ENCODE measurements around the gene BTNL3.

BTNL3 gene

DNA sequence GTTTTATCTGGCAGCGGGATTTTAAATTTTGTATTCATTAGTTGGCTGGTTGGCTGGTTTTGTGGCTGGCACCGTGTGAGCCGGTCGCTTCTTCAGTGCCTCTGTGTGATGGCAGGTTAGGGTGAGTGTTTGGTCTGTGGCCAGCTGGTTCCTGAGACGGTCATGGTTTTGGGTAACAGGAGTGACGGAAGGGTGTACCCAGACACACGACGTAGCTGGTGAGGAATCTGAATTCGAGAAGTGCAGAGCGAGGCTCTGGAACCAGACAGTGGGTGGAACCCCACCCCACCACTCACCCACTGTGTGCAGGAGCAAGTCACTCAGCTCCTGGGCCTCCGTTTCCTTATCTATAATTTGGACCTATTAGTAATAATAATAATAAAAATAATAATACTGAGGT is 54.1 kb downstream of the BTNL3 start:
- TF ChIP-seq, protein P1, sequence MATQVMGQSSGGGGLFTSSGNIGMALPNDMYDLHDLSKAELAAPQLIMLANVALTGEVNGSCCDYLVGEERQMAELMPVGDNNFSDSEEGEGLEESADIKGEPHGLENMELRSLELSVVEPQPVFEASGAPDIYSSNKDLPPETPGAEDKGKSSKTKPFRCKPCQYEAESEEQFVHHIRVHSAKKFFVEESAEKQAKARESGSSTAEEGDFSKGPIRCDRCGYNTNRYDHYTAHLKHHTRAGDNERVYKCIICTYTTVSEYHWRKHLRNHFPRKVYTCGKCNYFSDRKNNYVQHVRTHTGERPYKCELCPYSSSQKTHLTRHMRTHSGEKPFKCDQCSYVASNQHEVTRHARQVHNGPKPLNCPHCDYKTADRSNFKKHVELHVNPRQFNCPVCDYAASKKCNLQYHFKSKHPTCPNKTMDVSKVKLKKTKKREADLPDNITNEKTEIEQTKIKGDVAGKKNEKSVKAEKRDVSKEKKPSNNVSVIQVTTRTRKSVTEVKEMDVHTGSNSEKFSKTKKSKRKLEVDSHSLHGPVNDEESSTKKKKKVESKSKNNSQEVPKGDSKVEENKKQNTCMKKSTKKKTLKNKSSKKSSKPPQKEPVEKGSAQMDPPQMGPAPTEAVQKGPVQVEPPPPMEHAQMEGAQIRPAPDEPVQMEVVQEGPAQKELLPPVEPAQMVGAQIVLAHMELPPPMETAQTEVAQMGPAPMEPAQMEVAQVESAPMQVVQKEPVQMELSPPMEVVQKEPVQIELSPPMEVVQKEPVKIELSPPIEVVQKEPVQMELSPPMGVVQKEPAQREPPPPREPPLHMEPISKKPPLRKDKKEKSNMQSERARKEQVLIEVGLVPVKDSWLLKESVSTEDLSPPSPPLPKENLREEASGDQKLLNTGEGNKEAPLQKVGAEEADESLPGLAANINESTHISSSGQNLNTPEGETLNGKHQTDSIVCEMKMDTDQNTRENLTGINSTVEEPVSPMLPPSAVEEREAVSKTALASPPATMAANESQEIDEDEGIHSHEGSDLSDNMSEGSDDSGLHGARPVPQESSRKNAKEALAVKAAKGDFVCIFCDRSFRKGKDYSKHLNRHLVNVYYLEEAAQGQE (IDR thresholded peaks at IDR 0.05; ENCODE audit: insufficient read depth in 1 of 2, low read depth in 2 of 2, low read length in 2 of 2), result no peak

GRCh38 chr5:181043285-181044092 is 54.8 kb downstream of the BTNL3 start:
- TF ChIP-seq SIN3A (IDR thresholded peaks at IDR 0.05; ENCODE audit: borderline replicate concordance, insufficient read depth, low read length), result no peak
- TF ChIP-seq TAF1 (IDR thresholded peaks at IDR 0.05; ENCODE audit: borderline replicate concordance, insufficient read depth, low read length), result no peak
- no peak for TF ChIP-seq FOXP2 (optimal IDR thresholded peaks at IDR 0.05; ENCODE audit: borderline replicate concordance, extremely low read depth, extremely low read length, insufficient read depth)
- no peak for TF ChIP-seq POLR2AphosphoS5 (IDR thresholded peaks at IDR 0.05; ENCODE audit: low read depth, low read length)
- TF ChIP-seq, protein P1 (IDR thresholded peaks at IDR 0.05; ENCODE audit: insufficient read depth in 1 of 2, low read depth in 2 of 2, low read length in 2 of 2), result no peak

GRCh38 chr5:181044093-181044599 is 55.5 kb downstream of the BTNL3 start:
- TF ChIP-seq POLR2AphosphoS5 (IDR thresholded peaks at IDR 0.05; ENCODE audit: low read depth, low read length) (no peak), TAF1 (IDR thresholded peaks at IDR 0.05; ENCODE audit: borderline replicate concordance, insufficient read depth, low read length) (no peak), SIN3A (IDR thresholded peaks at IDR 0.05; ENCODE audit: borderline replicate concordance, insufficient read depth, low read length) (no peak), FOXP2 (optimal IDR thresholded peaks at IDR 0.05; ENCODE audit: borderline replicate concordance, extremely low read depth, extremely low read length, insufficient read depth) (no peak)
- TF ChIP-seq, protein P1 (IDR thresholded peaks at IDR 0.05; ENCODE audit: insufficient read depth in 1 of 2, low read depth in 2 of 2, low read length in 2 of 2), result no peak

- TF ChIP-seq TAF1 (IDR thresholded peaks at IDR 0.05; ENCODE audit: borderline replicate concordance, insufficient read depth, low read length) (no peak), POLR2AphosphoS5 (IDR thresholded peaks at IDR 0.05; ENCODE audit: low read depth, low read length) (no peak), SIN3A (IDR thresholded peaks at IDR 0.05; ENCODE audit: borderline replicate concordance, insufficient read depth, low read length) (no peak), FOXP2 (optimal IDR thresholded peaks at IDR 0.05; ENCODE audit: borderline replicate concordance, extremely low read depth, extremely low read length, insufficient read depth) (no peak)
- TF ChIP-seq, protein P1 (IDR thresholded peaks at IDR 0.05; ENCODE audit: insufficient read depth in 1 of 2, low read depth in 2 of 2, low read length in 2 of 2), result no peak
Observed at GRCh38 chr5:181044662-181045305, 56.1 kb downstream of the BTNL3 start.
